Smooth muscle cell (in vitro differentiated cells): Measurements from ENCODE around the gene KYAT1. TPM values are rescaled to one million over a fixed set of nuclear protein-coding genes. Genes with fewer than 3 reads are reported as not detected.

Experiments
- DNase-seq: peaks from one replicate; lab custom pipeline; 2025; ENCODE audit not compliant: unreplicated experiment; lab: John Stamatoyannopoulos, UW
- H2AFZ ChIP-seq: fragments of 200-600 bp; sonication (generic); 2 replicates; pipeline ENCODE4 v1.6.0; 2016; ENCODE audit warnings: antibody characterized with exemption, low read depth, mild to moderate bottlenecking
- H3F3A ChIP-seq: fragments of 200-600 bp; sonication (generic); 2 replicates; pipeline ENCODE4 v1.6.0; 2017; ENCODE audit warnings: antibody characterized with exemption, low read depth
- H3K27ac ChIP-seq: fragments of 200-600 bp; sonication (generic); 2 replicates; pipeline ENCODE4 v1.5.1; 2016; ENCODE audit warnings: low read depth, mild to moderate bottlenecking
- H3K27me3 ChIP-seq: fragments of 200-600 bp; sonication (generic); 2 replicates; pipeline ENCODE4 v1.6.1; 2016; ENCODE audit warnings: low read depth, mild to moderate bottlenecking
- H3K36me3 ChIP-seq: fragments of 200-600 bp; sonication (generic); 2 replicates; pipeline ENCODE4 v1.5.1; 2016; ENCODE audit warnings: low read depth
- H3K4me1 ChIP-seq: fragments of 200-600 bp; sonication (generic); 2 replicates; pipeline ENCODE4 v1.5.1; 2016; ENCODE audit warnings: low read depth
- H3K4me2 ChIP-seq: fragments of 200-600 bp; sonication (generic); 2 replicates; pipeline ENCODE4 v1.6.0; 2016; ENCODE audit warnings: mild to moderate bottlenecking
- H3K4me3 ChIP-seq: fragments of 200-600 bp; sonication (generic); 2 replicates; pipeline ENCODE4 v1.5.1; 2016; ENCODE audit warnings: mild to moderate bottlenecking
- H3K79me2 ChIP-seq: fragments of 200-600 bp; sonication (generic); 2 replicates; pipeline ENCODE4 v1.6.0; 2016; ENCODE audit warnings: low read depth, mild to moderate bottlenecking
- H3K9ac ChIP-seq: fragments of 200-600 bp; sonication (generic); 2 replicates; pipeline ENCODE4 v1.6.0; 2016; ENCODE audit warnings: low read depth
- H3K9me3 ChIP-seq: fragments of 200-600 bp; sonication (generic); replicated peaks from 2 replicates; pipeline ENCODE4 v1.5.1; 2016; ENCODE audit warnings: low read depth
- H4K20me1 ChIP-seq: fragments of 200-600 bp; sonication (generic); 2 replicates; pipeline ENCODE4 v1.6.0; 2016; ENCODE audit warnings: low read depth
- WGBS: methylation state at CpG from one replicate; pipeline ENCODE4 v1.1.7; 2016; ENCODE audit warnings: low lambda C conversion rate; 5-methylcytosine and 5-hydroxymethylcytosine counted together
- polyA plus RNA-seq: library from polyadenylated mRNA; unstranded; fragments of >200 nt; fragmentation: Nextera tagmentation; extraction: Ambion mirVana; gene quantifications from 2 replicates; pipeline ENCODE4 v1.2.1, GENCODE V29; 2016
- total RNA-seq: library from RNA; depleted of rRNA; stranded (reverse); fragments of >200 nt; gene quantifications from 2 replicates; pipeline ENCODE4 v1.2.3, GENCODE V29; 2014
- TF ChIP-seq, protein P1 (sequence below): fragments of 200-600 bp; sonication (generic); IDR thresholded peaks from 2 replicates; pipeline ENCODE4 v1.5.1; 2017; ENCODE audit warnings: borderline replicate concordance, mild to moderate bottlenecking, antibody characterized with exemption; ENCODE audit not compliant: insufficient read depth, poor library complexity, severe bottlenecking

The KYAT1 gene
- total and polyA plus RNA-seq, 2 experiments from 2014 or later: 3.1 to 7.7 TPM

DNA sequence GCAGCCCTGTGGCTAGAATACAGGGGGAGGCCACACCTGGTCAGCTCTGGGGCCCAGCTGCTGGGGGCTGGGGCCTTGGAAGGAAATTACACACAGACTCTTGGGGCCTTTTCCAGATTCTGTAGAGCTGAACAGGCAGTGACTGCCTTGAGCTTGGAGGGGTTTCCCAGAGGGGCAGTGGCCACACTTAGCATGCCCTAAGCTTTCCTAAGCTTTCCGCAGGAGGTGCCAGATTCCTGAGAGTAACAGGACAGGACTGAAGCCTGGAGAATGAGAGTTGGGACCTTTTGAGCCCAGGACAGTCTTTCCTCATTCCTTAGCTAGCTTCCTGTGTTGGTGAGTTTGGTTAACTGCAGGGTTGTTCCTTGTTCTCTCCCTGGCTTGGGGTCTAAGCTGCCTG lies 93.3 kb downstream of the KYAT1 start:
- no peak for DNase-seq
- no peak overlapping the region for H3K9ac ChIP-seq
- no peaks in the 10 kb centered on the region for H3K27me3 ChIP-seq
- H3K4me2 ChIP-seq: peak overlapping the region; percentile 93
- no peaks in the 10 kb centered on the region for H3F3A ChIP-seq
- H3K4me1 ChIP-seq: peaks cover 6% of the 10 kb centered on the region
- no peak overlapping the region for H2AFZ ChIP-seq
- no peaks in the 10 kb centered on the region for H3K36me3 ChIP-seq
- H3K4me3 ChIP-seq: peak overlapping the region; percentile 91
- H3K9me3 ChIP-seq: no peaks in the 10 kb centered on the region
- H3K79me2 ChIP-seq: peaks cover 12% of the 10 kb centered on the region
- no peak overlapping the region for H3K27ac ChIP-seq
- no peaks in the 10 kb centered on the region for H4K20me1 ChIP-seq
- 96% methylated on average over 1 of the region's 1 CpG for WGBS
- TF ChIP-seq, protein P1, sequence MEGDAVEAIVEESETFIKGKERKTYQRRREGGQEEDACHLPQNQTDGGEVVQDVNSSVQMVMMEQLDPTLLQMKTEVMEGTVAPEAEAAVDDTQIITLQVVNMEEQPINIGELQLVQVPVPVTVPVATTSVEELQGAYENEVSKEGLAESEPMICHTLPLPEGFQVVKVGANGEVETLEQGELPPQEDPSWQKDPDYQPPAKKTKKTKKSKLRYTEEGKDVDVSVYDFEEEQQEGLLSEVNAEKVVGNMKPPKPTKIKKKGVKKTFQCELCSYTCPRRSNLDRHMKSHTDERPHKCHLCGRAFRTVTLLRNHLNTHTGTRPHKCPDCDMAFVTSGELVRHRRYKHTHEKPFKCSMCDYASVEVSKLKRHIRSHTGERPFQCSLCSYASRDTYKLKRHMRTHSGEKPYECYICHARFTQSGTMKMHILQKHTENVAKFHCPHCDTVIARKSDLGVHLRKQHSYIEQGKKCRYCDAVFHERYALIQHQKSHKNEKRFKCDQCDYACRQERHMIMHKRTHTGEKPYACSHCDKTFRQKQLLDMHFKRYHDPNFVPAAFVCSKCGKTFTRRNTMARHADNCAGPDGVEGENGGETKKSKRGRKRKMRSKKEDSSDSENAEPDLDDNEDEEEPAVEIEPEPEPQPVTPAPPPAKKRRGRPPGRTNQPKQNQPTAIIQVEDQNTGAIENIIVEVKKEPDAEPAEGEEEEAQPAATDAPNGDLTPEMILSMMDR: no peak

DNA sequence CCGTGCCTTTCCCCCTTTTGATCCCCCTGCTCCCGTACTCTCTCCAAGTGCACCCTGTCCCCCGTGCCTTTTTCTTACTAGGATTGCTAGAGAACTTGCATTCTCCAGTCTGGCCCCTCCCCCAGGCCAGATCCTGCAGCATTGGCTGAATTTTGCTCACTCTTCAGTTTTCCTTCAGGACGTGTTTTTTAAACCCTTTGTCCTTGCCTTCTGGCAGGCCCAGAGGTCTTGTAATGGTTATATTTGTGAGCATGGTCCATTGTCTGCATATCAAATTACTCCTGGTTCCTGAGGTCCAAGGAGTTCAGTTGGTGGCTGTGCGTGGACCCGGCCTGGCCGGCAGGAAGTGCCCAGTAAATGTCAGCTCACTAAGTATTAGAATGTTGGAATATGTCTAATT lies 94.1 kb downstream of the KYAT1 start:
- WGBS: 19% methylated on average over 7 of the region's 7 CpGs
- peak overlapping the region; percentile 84 for H3K9ac ChIP-seq
- peaks cover 6% of the 10 kb centered on the region for H3K4me1 ChIP-seq
- H3K9me3 ChIP-seq: no peaks in the 10 kb centered on the region
- H3K79me2 ChIP-seq: peaks cover 12% of the 10 kb centered on the region
- no peaks in the 10 kb centered on the region for H4K20me1 ChIP-seq
- H3K4me2 ChIP-seq: peak overlapping the region; percentile 93
- no peak overlapping the region for H3K27ac ChIP-seq
- no peaks in the 10 kb centered on the region for H3F3A ChIP-seq
- TF ChIP-seq, protein P1: no peak
- H2AFZ ChIP-seq: peak overlapping the region; percentile 98
- H3K36me3 ChIP-seq: no peaks in the 10 kb centered on the region
- peak overlapping the region; percentile 91 for H3K4me3 ChIP-seq
- DNase-seq: no peak
- H3K27me3 ChIP-seq: no peaks in the 10 kb centered on the region

DNA sequence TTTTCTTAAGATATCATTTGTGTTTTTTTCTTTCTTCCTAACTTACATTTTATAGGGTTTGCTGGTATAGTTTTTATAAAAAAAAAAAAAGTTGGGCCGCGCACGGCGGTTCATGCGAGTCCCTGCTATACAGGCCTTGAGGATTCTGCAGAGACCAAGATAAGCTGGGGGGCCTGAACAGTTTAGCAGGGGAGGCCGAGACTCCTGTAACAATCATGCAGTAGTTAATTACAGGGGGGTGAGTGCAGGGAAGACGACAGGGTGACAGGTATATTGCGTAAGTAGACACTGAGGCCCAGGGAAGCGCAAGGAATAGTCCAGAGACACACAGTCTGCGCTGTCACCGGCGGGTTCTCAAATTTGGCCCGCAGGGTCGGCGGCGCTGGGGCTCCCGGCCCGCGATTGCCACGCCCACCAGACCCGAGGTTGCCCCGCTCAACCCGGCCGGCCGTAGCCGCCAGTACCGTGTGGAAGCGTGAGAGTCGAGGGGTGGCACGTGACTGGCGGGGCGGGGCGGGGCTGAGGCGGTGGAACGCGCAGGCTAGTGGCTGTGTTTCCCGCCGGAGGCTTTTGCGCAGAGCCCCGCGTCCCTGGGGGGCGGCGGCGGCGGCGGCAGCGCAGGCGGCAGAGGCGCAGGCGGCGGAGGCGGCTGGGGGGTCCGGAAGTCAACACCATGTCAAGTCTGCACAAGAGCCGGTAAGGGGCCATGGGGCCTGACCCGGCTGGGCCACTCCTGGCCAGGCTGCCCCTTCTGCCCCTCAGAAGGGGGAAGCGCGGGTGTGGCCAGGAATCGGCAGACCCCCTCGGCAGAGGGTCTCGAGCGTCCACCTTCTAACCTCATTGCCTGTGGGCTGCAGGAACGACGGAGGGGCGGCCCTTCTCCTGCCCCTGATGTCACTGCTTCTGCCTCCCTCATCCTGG lies 94.8 kb downstream of the KYAT1 start, which contains the start of gene TBC1D13:
TBC1D13 (plus strand) TSS at position 573 of the 921 bp plus-strand sequence; CDS start at position 674, 101 bp downstream.
- Histone ChIP-seq H3F3A (no peaks in the 10 kb centered on the region), H3K27me3 (no peaks in the 10 kb centered on the region), H3K27ac (peak within 1 kb of the TSS; percentile 57), H3K79me2 (peaks cover 12% of the 10 kb centered on the region), H4K20me1 (no peaks in the 10 kb centered on the region), H3K9ac (peak within 1 kb of the TSS; percentile 84), H3K4me3 (peak within 1 kb of the TSS; percentile 91), H3K4me2 (peak within 1 kb of the TSS; percentile 93), H3K4me1 (peaks cover 6% of the 10 kb centered on the region), H3K9me3 (no peaks in the 10 kb centered on the region), H3K36me3 (no peaks in the 10 kb centered on the region), H2AFZ (peak within 1 kb of the TSS; percentile 98)
- TF ChIP-seq, protein P1: no peak
- 9% methylated on average over 60 of the region's 64 CpGs for WGBS
- peak; percentile 77 for DNase-seq
